AG04449 (cell line): Measurements from ENCODE around the gene LRBA.

ENCODE experiments used
- CTCF ChIA-PET: fragments of 350-600 bp; formaldehyde crosslinking; extraction: SDS; loops from one replicate; lab custom pipeline; 2021; ENCODE audit warnings: antibody characterized with exemption; lab: Yijun Ruan, JAX
- POLR2A ChIA-PET: fragments of 400-600, 350-600 bp; formaldehyde crosslinking; extraction: SDS; loops from one replicate; lab custom pipeline; 2020; ENCODE audit warnings: antibody characterized with exemption, inconsistent platforms; lab: Yijun Ruan, JAX
- DNase-seq: peaks from one replicate; pipeline ENCODE4 v3.0.0-alpha.2; 2010; ENCODE audit warnings: low read depth, low spot score
- H3K4me3 ChIP-seq: 2 replicates; pipeline ENCODE4 v1.5.1; 2011; ENCODE audit warnings: low read depth, mild to moderate bottlenecking, control low read depth, low read length
- CTCF ChIP-seq: IDR thresholded peaks from one replicate; pipeline ENCODE4 v1.5.1; 2011; ENCODE audit warnings: mild to moderate bottlenecking, moderate library complexity, low read length, control low read depth, inconsistent platforms; ENCODE audit not compliant: insufficient read depth; ENCODE audit errors: missing control alignments

Gene LRBA

GRCh38 chr4:150648123-150648522, 367.0 kb downstream of the LRBA start:
- ChIA-PET POLR2A (no interaction called here), CTCF (no interaction called here)
- no peak for DNase-seq

GRCh38 chr4:150647008-150647407, 368.1 kb downstream of the LRBA start:
- CTCF ChIA-PET: no interaction called here
- DNase-seq: no peak
- no peak for TF ChIP-seq CTCF
- POLR2A ChIA-PET: interaction anchor here (0.6 kb wide), 1 partner anchor 28 kb away, joined by 3 read pairs; no protein-coding TSS in a partner anchor
- H3K4me3 ChIP-seq: no peak overlapping the region

More at GRCh38 chr4:150648123-150648522, 367.0 kb downstream of the LRBA start:
- TF ChIP-seq CTCF: no peak
- H3K4me3 ChIP-seq: no peak overlapping the region

- TF ChIP-seq CTCF: no peak
- no peak overlapping the region for H3K4me3 ChIP-seq
- DNase-seq: no peak
- POLR2A ChIA-PET: no interaction called here
- CTCF ChIA-PET: no interaction called here
Measured at GRCh38 chr4:150641612-150642011, 373.5 kb downstream of the LRBA start.

GRCh38 chr4:150632639-150633038, 382.4 kb downstream of the LRBA start:
- H3K4me3 ChIP-seq: no peak overlapping the region
- ChIA-PET CTCF (no interaction called here), POLR2A (no interaction called here)
- DNase-seq: no peak
- no peak for TF ChIP-seq CTCF

GRCh38 chr4:150628073-150628472, 387.0 kb downstream of the LRBA start:
- TF ChIP-seq CTCF: no peak
- no peak for DNase-seq
- ChIA-PET POLR2A (no interaction called here), CTCF (no interaction called here)
- no peak overlapping the region for H3K4me3 ChIP-seq

- TF ChIP-seq CTCF: no peak
- CTCF ChIA-PET: no interaction called here
- DNase-seq: no peak
- H3K4me3 ChIP-seq: no peak overlapping the region
- POLR2A ChIA-PET: no interaction called here
Measured at GRCh38 chr4:150625033-150625432, 390.1 kb downstream of the LRBA start.
